HL-60/S4 (cell line): ENCODE measurements around the gene HNRNPLL.

ENCODE experiments used
- in situ Hi-C: fragments of 300-500 bp; cut with MboI; formaldehyde crosslinking; loops from 2 replicates; pipeline ENCODE4 v1.14.3; 2022; ENCODE audit warnings: low sequenced_read_pairs

The HNRNPLL gene

GRCh38 chr2:38512211-38512610 lies 90.5 kb downstream of the HNRNPLL start:
- in situ Hi-C loops = no loop called here
